IMR-90 (cell line): ENCODE data around the gene DENND2C. TPM values are rescaled to one million over a fixed set of nuclear protein-coding genes. Genes with fewer than 3 reads are reported as not detected.

Source experiments
- ATAC-seq: fragments of 200-7000 bp; cut with Tn5 transposase; 2 replicates; pipeline ENCODE4 v1.9.1; 2020; ENCODE audit warnings: low read depth, mild to moderate bottlenecking, moderate library complexity
- BruUV-seq: library from RNA; stranded (reverse); fragments of 400-500 nt; replicated peaks from 2 replicates; lab custom pipeline; 2021; lab: Mats Ljungman, UMichigan
- CTCF ChIA-PET: fragments of 300-600 bp; formaldehyde crosslinking; extraction: SDS; loops from one replicate; lab custom pipeline; 2021; ENCODE audit warnings: antibody characterized with exemption; lab: Yijun Ruan, JAX
- POLR2A ChIA-PET: fragments of 300-600 bp; sonication (Branson Sonifier 250); formaldehyde crosslinking; loops from one replicate; lab custom pipeline; 2022; ENCODE audit warnings: antibody characterized with exemption; ENCODE audit not compliant: unreplicated experiment; lab: Charles Lee
- DNase-seq: peaks from one replicate; pipeline ENCODE4 v3.0.0; 2013
- H2AFZ ChIP-seq: replicated peaks from 2 replicates; pipeline ENCODE3; 2013; ENCODE audit warnings: low read length, mild to moderate bottlenecking; ENCODE audit not compliant: poor library complexity
- H2AK5ac ChIP-seq: 2 replicates; pipeline ENCODE4 v1.6.1; 2013; ENCODE audit warnings: low read depth, low read length, inconsistent platforms
- H2AK9ac ChIP-seq: replicated peaks from 2 replicates; pipeline ENCODE3; 2013; ENCODE audit warnings: mild to moderate bottlenecking, low read depth, low read length, moderate library complexity; ENCODE audit not compliant: poor library complexity
- H2BK120ac ChIP-seq: 2 replicates; pipeline ENCODE4 v1.6.1; 2013; ENCODE audit warnings: low read depth, low read length, inconsistent platforms
- H2BK15ac ChIP-seq: 3 replicates; pipeline ENCODE4 v1.6.1; 2013; ENCODE audit warnings: low read depth, low read length, inconsistent platforms
- H2BK20ac ChIP-seq: 2 replicates; pipeline ENCODE4 v1.6.1; 2013; ENCODE audit warnings: low read depth, mild to moderate bottlenecking, inconsistent platforms, low read length, moderate library complexity
- H2BK5ac ChIP-seq: 2 replicates; pipeline ENCODE4 v1.6.1; 2013; ENCODE audit warnings: mild to moderate bottlenecking, low read depth, low read length, inconsistent platforms; ENCODE audit not compliant: poor library complexity, severe bottlenecking
- H3K14ac ChIP-seq: replicated peaks from 2 replicates; pipeline ENCODE4 v1.6.1; 2013; ENCODE audit warnings: low read depth, low read length, inconsistent platforms
- H3K18ac ChIP-seq: 2 replicates; pipeline ENCODE4 v1.6.1; 2013; ENCODE audit warnings: low read depth, low read length, control low read depth
- H3K23ac ChIP-seq: 2 replicates; pipeline ENCODE4 v1.6.1; 2013; ENCODE audit warnings: low read depth, low read length, inconsistent platforms
- H3K27ac ChIP-seq: 2 replicates; pipeline ENCODE4 v1.5.1; 2013; ENCODE audit warnings: mild to moderate bottlenecking, control low read depth, low read length; ENCODE audit not compliant: insufficient read depth
- H3K27me3 ChIP-seq: 2 replicates; pipeline ENCODE4 v1.6.1; 2013; ENCODE audit warnings: low read length; ENCODE audit not compliant: control insufficient read depth, insufficient read depth
- H3K36me3 ChIP-seq: 2 replicates; pipeline ENCODE4 v1.6.1; 2013; ENCODE audit warnings: low read length, mixed read lengths; ENCODE audit not compliant: control insufficient read depth, insufficient read depth
- H3K4ac ChIP-seq: 2 replicates; pipeline ENCODE4 v1.6.1; 2013; ENCODE audit warnings: low read depth, low read length, inconsistent platforms
- H3K4me1 ChIP-seq: 2 replicates; pipeline ENCODE4 v1.6.1; 2013; ENCODE audit warnings: low read length, mixed read lengths; ENCODE audit not compliant: control insufficient read depth, insufficient read depth
- H3K4me2 ChIP-seq: 2 replicates; pipeline ENCODE4 v1.6.1; 2013; ENCODE audit warnings: low read depth, mild to moderate bottlenecking, control low read depth, low read length, moderate library complexity
- H3K4me3 ChIP-seq: 2 replicates; pipeline ENCODE4 v1.5.1; 2013; ENCODE audit warnings: low read depth, mild to moderate bottlenecking, control low read depth, low read length, moderate library complexity; ENCODE audit not compliant: insufficient read depth
- H3K56ac ChIP-seq: 2 replicates; pipeline ENCODE4 v1.6.1; 2013; ENCODE audit warnings: low read length, inconsistent platforms; ENCODE audit not compliant: insufficient read depth; ENCODE audit errors: extremely low read depth
- H3K79me1 ChIP-seq, 2 experiments: 2 replicates each; pipeline ENCODE4 v1.6.1; 2013; ENCODE audit warnings: low read length in 2 of 2, inconsistent platforms in 1 of 2, low read depth in 1 of 2
- H3K9ac ChIP-seq: 2 replicates; pipeline ENCODE4 v1.6.1; 2013; ENCODE audit warnings: low read depth, low read length, control low read depth
- H3K9me1 ChIP-seq: 2 replicates; pipeline ENCODE4 v1.6.1; 2013; ENCODE audit warnings: low read length, inconsistent platforms; ENCODE audit not compliant: insufficient read depth
- H3K9me3 ChIP-seq: 2 replicates; pipeline ENCODE4 v1.6.1; 2013; ENCODE audit warnings: low read length; ENCODE audit not compliant: control insufficient read depth, insufficient read depth
- H4K20me1 ChIP-seq: 2 replicates; pipeline ENCODE4 v1.6.1; 2013; ENCODE audit warnings: low read length, inconsistent platforms; ENCODE audit not compliant: insufficient read depth
- H4K5ac ChIP-seq: 2 replicates; pipeline ENCODE4 v1.6.1; 2013; ENCODE audit warnings: mild to moderate bottlenecking, low read depth, low read length, control low read depth
- H4K8ac ChIP-seq, 2 experiments: 2 replicates each; pipeline ENCODE4 v1.6.1; 2013; ENCODE audit warnings: low read depth in 2 of 2, low read length in 2 of 2, control low read depth in 1 of 2, inconsistent platforms in 1 of 2
- H4K91ac ChIP-seq: 2 replicates; pipeline ENCODE4 v1.6.1; 2013; ENCODE audit warnings: low read depth, low read length, inconsistent platforms; ENCODE audit not compliant: insufficient read depth
- CEBPB ChIP-seq: IDR thresholded peaks from 2 replicates; pipeline ENCODE4 v1.6.1; 2012; ENCODE audit warnings: low read depth, low read length, improper control_type of control experiment
- RAD21 ChIP-seq: IDR thresholded peaks from 2 replicates; pipeline ENCODE4 v1.6.1; 2012; ENCODE audit warnings: low read length, improper control_type of control experiment
- WGBS, 2 experiments: methylation state at CpG; one replicate each; pipeline versions ENCODE4 v1.1.5 to v1.1.7; 2013; ENCODE audit warnings: missing lambda C conversion rate in 2 of 2; ENCODE audit not compliant: insufficient read length in 1 of 2; ENCODE audit errors: extremely low coverage in 2 of 2; 5-methylcytosine and 5-hydroxymethylcytosine counted together
- dilution Hi-C: fragments of 300-500 bp; cut with HindIII; formaldehyde crosslinking; loops from one replicate; pipeline ENCODE4 v1.14.3; 2018; ENCODE audit warnings: low sequenced_read_pairs; ENCODE audit not compliant: unreplicated experiment
- in situ Hi-C: fragments of 300-500 bp; cut with MboI; formaldehyde crosslinking; loops from 3 replicates; pipeline ENCODE4 v1.14.3; 2019; ENCODE audit warnings: low sequenced_read_pairs, inconsistent platforms, mixed read lengths
- intact Hi-C: fragments of 100-400 bp; cut with micrococcal nuclease; formaldehyde crosslinking; loops from 2 replicates; pipeline ENCODE4 v1.10.0; 2022
- polyA plus RNA-seq, 3 experiments: library from polyadenylated mRNA; depleted of rRNA; stranded (reverse); fragments of >200 nt; gene quantifications; 2 replicates each; pipeline ENCODE4 v1.2.3, GENCODE V29; 2012; ENCODE audit warnings: low replicate concordance in 1 of 3
- total RNA-seq: library from RNA; depleted of rRNA; stranded (reverse); fragments of >200 nt; gene quantifications from 2 replicates; pipeline ENCODE4 v1.2.3, GENCODE V29; 2012

Gene DENND2C
- total and polyA plus RNA-seq, 2 of the 4 experiments (the other 2 are of a cell fraction) = 0.58 to 2.2 TPM

- Histone ChIP-seq H3K9me3 (no peaks in the 10 kb centered on the region), H4K8ac (peak overlapping the region in 1 of 2 experiments; percentile 9; a peak in 1 of 4 replicates), H3K4me1 (no peaks in the 10 kb centered on the region), H3K4ac (no peak overlapping the region), H4K20me1 (no peaks in the 10 kb centered on the region), H3K9me1 (0 out of 2 replicates have a peak, but pooled peaks cover 3% of the 10 kb centered on the region), H2BK5ac (no peak overlapping the region), H2AFZ (peak overlapping the region; percentile 91), H3K56ac (no peak overlapping the region), H4K5ac (no peak overlapping the region), H3K9ac (peak overlapping the region; percentile 31; the same call in 1 of the 2 replicates), H3K27me3 (no peaks in the 10 kb centered on the region; the same call in 1 of the 2 replicates), H3K27ac (no peak overlapping the region), H2AK9ac (no peak overlapping the region), H3K4me2 (peak overlapping the region; percentile 71), H3K79me1 (no peaks in the 10 kb centered on the region), H2AK5ac (no peak overlapping the region), H2BK15ac (no peak overlapping the region), H3K14ac (no peak overlapping the region), H4K91ac (no peak overlapping the region), H2BK20ac (no peak overlapping the region), H3K18ac (no peak overlapping the region), H3K23ac (peak overlapping the region; percentile 17; the same call in 1 of the 2 replicates), H3K36me3 (no peaks in the 10 kb centered on the region), H3K4me3 (peak overlapping the region; percentile 92), H2BK120ac (no peak overlapping the region)
- intact Hi-C loops = loop anchor here (5.0 kb wide), 1 partner anchor 52 kb away; no protein-coding TSS in a partner anchor
- in situ Hi-C loops = no loop called here
- CTCF ChIA-PET = interaction anchor here (0.8 to 1.0 kb wide), 2 partner anchors 47 to 57 kb away, joined by 3 read pairs; partner anchors contain the start of gene NRAS
- no peak for ATAC-seq
- TF ChIP-seq RAD21 = no peak
- TF ChIP-seq CEBPB = 0 out of 2 replicates have a peak, but pooled peaks have one; percentile 18
- no TSS peak for BruUV-seq
- DNase-seq = peak; percentile 24
- dilution Hi-C loops = no loop called here
- POLR2A ChIA-PET = no interaction called here
- WGBS, 2 experiments = 80% methylated on average over 1 of the region's 13 CpGs; no CpG with 5 or more reads in 1 of the 2 experiments
These were observed 876 bp downstream of the DENND2C start for GRCh38 chr1:114668784-114669561.
